Central memory CD4-positive, alpha-beta T cell (primary cell): ENCODE measurements around the gene KANSL2.
"Not testable (repeated sequence)": the region's sequence is repeated elsewhere in the genome, so short reads cannot be mapped to it uniquely, and the experiment has no call there.

Source experiments
- DNase-seq: peaks from one replicate; pipeline ENCODE4 v3.0.0; 2022
- total RNA-seq, 3 experiments: gene quantifications; one replicate each; lab custom pipeline; 2026; lab: John Stamatoyannopoulos, UW

Gene KANSL2, protein sequence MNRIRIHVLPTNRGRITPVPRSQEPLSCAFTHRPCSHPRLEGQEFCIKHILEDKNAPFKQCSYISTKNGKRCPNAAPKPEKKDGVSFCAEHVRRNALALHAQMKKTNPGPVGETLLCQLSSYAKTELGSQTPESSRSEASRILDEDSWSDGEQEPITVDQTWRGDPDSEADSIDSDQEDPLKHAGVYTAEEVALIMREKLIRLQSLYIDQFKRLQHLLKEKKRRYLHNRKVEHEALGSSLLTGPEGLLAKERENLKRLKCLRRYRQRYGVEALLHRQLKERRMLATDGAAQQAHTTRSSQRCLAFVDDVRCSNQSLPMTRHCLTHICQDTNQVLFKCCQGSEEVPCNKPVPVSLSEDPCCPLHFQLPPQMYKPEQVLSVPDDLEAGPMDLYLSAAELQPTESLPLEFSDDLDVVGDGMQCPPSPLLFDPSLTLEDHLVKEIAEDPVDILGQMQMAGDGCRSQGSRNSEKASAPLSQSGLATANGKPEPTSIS
- total RNA-seq: 71.3 to 112 (median 75.2) reads per million in 3 experiments

DNA sequence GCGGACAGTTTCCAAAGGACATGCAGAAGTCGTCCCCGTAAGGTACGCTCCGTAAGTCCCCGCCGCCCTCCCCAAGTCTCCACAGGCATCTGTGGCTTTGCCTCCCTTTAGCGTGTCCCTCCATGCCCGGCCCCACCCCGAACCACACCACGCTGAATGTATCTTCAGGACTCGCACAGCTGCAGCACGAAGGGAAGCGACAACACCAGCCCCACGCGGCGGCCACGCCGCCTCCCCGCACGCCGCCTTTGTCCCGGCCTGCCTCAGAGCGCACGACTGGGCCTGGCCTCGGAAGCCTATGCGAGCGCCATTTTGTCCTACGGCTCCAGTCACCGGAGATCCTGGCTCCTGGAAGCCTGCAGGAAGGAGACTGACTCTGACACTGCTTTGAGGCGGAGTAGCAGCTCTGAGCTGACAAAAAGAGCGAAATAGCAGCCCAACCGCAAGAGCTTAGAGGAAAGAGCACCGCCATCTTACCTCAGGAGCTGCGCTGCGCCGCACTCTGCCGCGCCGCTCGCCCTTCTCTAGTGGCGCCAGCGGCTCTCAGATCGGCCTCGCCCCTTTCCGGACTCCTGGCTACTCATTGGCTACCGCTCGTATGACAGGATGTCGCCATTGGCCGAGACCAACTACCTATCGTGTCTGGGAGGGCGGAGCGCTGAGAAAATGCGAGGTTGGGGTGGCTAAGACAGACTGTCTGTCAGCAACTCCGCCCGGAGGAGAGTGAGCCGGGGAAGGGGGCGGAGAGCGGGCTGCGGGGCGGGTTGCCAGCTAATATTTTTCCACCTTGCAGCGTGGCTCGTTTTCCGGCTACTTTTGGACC, at the start of gene KANSL2:
Gene KANSL2, minus strand, starts transcription at position 529 of the 823 bp plus-strand sequence. CDS start 606 bp downstream, outside the sequence.
- DNase-seq: peak; percentile 97

DNA sequence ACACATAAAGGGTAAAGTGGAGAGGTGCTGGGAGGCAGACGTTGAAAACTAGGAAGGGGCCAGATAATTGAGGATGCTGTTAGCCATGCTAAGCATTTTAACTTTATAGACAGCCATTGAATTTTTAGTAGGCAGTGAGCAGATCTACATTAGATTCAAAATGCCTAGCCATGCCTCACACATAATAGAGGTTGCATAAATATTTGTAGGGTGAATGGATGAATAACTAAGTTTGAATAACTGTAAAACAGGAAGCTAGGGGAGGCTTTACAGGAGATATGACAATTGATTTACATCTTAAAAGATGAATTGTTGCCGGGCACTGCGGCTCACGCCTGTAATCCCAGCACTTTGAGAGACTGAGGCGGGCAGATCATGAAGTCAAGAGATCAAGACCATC, 46.8 kb upstream of the KANSL2 start:
- no peak for DNase-seq

- not testable (repeated sequence) for DNase-seq
Observed at GRCh38 chr12:48720737-48721136, 38.7 kb upstream of the KANSL2 start.

DNA sequence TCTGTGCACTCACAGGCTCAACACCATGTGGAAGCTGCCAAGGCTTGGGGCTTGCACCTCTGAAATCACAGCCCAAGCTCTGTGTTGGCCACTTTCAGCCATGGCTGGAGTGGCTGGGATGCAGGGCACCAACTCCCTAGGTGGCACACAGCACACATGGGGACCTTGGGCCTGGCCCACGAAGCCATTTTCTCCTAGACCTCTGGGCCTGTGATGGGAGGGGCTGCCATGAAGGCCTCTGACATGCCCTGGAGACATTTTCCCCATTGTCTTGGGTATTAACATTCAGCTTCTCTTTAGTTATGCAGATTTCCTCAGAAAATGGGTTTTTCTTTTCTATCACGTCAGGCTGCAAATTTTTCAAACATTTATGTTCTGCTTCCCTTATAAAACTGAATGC, 38.1 kb upstream of the KANSL2 start:
- DNase-seq: not testable (repeated sequence)

- DNase-seq: not testable (repeated sequence)
Observed at GRCh38 chr12:48719002-48719401, 37.0 kb upstream of the KANSL2 start.

DNA sequence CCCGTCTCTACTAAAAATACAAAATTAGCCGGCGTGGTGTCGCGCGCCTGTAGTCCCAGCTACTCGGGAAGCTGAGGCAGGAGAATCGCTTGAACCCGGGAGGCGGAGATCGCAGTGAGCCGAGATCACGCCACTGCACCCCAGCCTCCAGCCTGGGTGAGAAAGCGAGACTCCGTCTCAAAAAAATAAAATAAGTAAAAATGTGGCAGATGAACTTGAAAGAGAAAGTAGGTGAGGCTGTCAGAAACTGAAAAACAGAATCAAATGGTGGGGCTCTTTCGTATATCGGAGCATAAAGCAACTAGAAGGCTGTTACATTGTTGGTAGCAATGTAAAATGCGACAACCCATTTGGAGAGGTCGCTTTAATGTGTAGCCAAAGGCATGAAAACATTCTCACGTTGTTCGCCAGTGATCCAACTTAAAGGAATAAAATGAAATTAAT, 35.2 kb upstream of the KANSL2 start:
- no peak for DNase-seq

- DNase-seq: peak; percentile 100
Observed at GRCh38 chr12:48716493-48717251, 34.6 kb upstream of the KANSL2 start, which contains the start of gene CCNT1. TSS of gene CCNT1 (minus strand) at chr12:48716707. CDS start at chr12:48716675, 32 bp downstream.

- no peak for DNase-seq
Observed at GRCh38 chr12:48716168-48716492, 34.1 kb upstream of the KANSL2 start.

DNA sequence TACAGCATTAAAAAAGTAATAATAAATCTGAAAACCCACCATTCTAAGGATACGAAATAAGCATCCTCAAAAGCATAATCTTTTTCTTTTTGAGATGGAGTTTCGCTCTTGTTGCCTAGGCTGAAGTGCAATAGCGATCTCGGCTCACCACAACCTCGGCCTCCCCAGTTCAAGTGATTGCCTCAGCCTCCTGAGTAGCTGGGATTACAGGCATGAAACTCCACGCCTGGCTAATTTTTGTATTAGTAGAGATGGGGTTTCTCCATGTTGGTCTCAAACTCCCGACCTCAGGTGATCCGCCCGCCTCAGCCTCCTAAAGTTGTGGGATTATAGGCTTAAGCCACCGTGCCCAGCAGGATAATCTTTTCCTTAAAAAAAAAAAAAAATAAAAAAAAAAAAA, 30.2 kb upstream of the KANSL2 start:
- DNase-seq: no peak

- not testable (repeated sequence) for DNase-seq
Observed at GRCh38 chr12:48698822-48699221, 16.8 kb upstream of the KANSL2 start.

DNA sequence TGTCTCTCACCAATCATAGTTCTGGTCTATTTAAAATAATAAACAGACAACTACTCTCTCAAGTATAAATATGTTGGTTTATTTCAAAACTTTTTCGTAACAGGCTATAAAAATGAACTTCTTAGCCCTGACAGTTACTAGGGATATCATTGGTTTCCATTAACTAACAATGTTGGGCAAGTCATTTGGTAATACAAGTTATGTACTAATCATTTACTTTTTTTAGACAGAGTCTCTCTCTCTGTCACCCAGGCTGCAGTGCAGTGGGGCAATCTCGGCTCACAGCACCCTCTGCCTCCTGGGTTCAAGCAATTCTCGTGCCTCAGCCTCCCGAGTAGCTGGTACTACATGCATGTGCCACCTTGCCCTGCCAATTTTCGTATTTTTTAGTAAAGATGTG, 14.6 kb upstream of the KANSL2 start:
- DNase-seq: no peak

DNA sequence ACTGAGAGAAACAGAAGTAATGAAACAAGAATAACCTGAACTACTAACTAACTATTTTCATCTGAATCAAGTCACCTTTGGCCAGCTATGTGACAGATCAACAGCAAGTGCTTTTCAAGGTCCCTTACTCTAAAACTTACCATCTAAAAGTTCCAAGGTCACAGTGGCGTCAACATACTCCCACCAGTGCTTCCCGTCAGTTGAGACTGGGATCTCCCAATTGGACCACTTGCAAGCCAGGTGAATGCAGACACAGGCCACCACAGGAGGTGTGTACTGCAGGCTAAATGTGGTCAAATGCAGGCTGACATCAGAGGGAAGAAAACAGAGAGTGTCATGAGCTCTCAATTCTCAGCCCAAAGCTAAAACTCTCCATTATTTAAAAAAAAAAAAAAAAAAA, 13.8 kb upstream of the KANSL2 start:
- no peak for DNase-seq

GRCh38 chr12:48694038-48694437, 12.0 kb upstream of the KANSL2 start:
- no peak for DNase-seq

- DNase-seq: no peak
Observed at GRCh38 chr12:48693572-48693971, 11.5 kb upstream of the KANSL2 start.

- no peak for DNase-seq
Observed at GRCh38 chr12:48691826-48692487, 9.9 kb upstream of the KANSL2 start.

DNA sequence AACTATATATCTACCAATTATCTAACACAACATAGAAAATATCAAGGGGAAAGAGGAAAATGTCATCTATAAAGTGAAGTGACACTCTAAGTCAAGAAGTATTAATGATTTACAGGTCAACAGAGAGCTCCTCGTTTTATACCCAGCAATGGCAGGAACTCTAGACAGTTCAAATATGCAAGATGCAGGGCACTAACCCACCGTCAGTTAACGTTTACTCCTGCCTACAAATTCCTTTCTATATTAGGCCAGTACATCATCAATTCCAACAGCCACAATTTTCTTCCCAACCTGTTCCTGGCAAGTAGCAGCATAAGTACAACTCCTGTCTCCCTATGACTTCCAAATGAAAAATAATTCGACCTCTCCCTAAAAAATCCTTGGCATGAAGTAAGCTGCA, 9.0 kb upstream of the KANSL2 start:
- DNase-seq: no peak

- DNase-seq: no peak
Observed at GRCh38 chr12:48690436-48690835, 8.4 kb upstream of the KANSL2 start.

DNA sequence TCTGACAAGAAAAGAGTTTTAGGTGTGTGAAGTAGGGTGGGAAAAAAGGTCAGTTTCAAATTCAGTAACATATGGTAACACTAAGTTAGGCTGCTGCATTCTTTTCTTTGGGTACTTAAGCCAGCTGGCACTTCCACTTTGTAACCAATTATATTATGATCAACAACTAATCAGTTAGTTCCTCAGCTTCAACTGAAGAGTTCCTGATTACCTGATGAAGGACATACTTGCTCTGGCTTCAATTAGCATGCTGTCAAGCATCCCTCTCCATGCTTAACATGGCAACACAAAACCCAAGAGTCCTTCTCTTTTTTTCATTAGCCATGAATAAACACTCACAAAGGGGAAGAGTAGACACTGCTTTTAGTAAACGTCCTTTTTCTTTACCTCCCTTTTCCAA, 6.8 kb upstream of the KANSL2 start:
- no peak for DNase-seq

GRCh38 chr12:48687592-48687991, 5.6 kb upstream of the KANSL2 start:
- no peak for DNase-seq

- DNase-seq: no peak
Observed at GRCh38 chr12:48686615-48687334, 4.7 kb upstream of the KANSL2 start.

DNA sequence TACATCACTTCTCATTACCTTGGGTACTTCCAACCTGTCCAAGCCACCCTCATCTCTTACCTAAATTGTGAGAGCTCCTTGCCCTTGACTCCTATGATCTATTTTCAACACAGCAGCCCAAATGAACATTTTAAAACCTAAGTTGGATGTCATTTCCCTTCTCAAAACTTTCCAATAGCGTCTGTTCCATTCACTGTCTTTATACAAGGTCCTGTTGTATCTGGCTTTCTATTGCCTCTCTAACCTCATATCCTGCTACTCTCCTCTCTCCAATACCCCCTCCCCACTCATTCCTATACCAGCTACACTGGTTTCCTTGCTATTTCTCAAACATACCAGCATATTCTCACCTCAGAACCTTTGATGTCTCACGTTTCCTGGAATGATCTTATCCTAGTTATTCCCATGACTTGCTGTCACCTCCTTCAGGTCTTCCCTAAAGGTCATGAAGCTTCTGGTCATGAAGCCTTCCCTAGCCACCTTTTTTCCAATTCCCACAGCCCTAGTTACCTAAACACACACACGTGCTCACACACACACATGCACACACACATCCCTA, 4.1 kb upstream of the KANSL2 start:
- no peak for DNase-seq
